ENCODE measurements around the gene TMEM212. TPM values are rescaled to one million over a fixed set of nuclear protein-coding genes. Genes with fewer than 3 reads are reported as not detected.

Gene TMEM212
- total and polyA plus RNA-seq, 9 of the 15 experiments (the other 6 are each of a cell fraction or from before 2014, with no cell fraction given) = not detected

DNA sequence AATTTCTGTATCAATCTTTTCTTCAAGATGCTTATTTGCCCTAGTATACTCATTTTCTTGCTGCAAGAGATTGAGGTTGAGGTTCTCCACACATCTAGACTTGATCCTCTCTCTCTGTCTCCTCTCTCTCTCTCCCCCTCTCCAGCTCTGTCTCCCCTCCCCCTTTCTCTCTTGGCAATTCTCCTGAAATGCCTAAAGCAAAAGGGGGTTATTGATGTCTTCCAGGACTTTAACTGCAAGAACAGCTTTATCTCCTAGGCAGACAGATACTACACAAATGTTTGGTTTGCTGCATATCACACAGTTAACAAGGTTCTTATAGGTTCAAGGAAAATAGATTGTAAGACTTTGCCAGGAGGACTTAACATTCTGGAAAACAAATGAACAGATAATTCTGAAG lies 52.1 kb downstream of the TMEM212 start:
- in situ Hi-C loops (cut with MboI) (no loop called here), intact Hi-C loops (cut with micrococcal nuclease) (no loop called here)
- no peaks in the 10 kb centered on the region for H3K27me3 ChIP-seq (ENCODE audit: control insufficient read depth in 2 of 2, insufficient read depth in 2 of 2, low read length in 2 of 2)
- FAIRE-seq = no peak
- H3K9ac ChIP-seq (ENCODE audit: insufficient read depth in 1 of 2, low read depth in 2 of 2, low read length in 2 of 2) = no peak overlapping the region
- peaks cover 0 to 8% of the 10 kb centered on the region in 2 experiments; a peak in 4 of 5 replicates for H3K4me1 ChIP-seq (replicated peaks in 1 of 2; ENCODE audit: control insufficient read depth in 2 of 2, insufficient read depth in 2 of 2, low read length in 2 of 2)
- BruUV-seq (replicated peaks) = no TSS peak
- CTCF ChIA-PET (ENCODE audit: low intra/inter-chr PET ratio) = no interaction called here
- POLR2A ChIA-PET = interaction anchor here (0.7 to 1.4 kb wide), 3 partner anchors 14 to 142 kb away, joined by 3 to 5 read pairs (median 4); no protein-coding TSS in a partner anchor
- no peak overlapping the region for H3K4me3 ChIP-seq
- ATAC-seq = peak; percentile 48; the same call in 2 of the 3 replicates
- no peak overlapping the region for H3K4me2 ChIP-seq (ENCODE audit: insufficient read depth, low read length)
- no peaks in the 10 kb centered on the region for H3K9me1 ChIP-seq (ENCODE audit: control insufficient read depth, insufficient read depth, low read length)
- no peak overlapping the region for H3K27ac ChIP-seq (ENCODE audit: extremely low read depth, low read depth, low read length)
- no peaks in the 10 kb centered on the region for H3K36me3 ChIP-seq (ENCODE audit: control insufficient read depth, insufficient read depth, low read length)
- peak in 1 of 4 experiments; percentile 30 for DNase-seq (ENCODE audit: extremely low read depth in 1 of 4, low spot score in 3 of 4)
- H4K20me1 ChIP-seq (replicated peaks; ENCODE audit: control insufficient read depth, insufficient read depth, low read length) = no peaks in the 10 kb centered on the region
- H2AFZ ChIP-seq (ENCODE audit: low read depth, low read length) = no peak overlapping the region
- no peaks in the 10 kb centered on the region for H3K9me3 ChIP-seq (replicated peaks; ENCODE audit: control insufficient read depth, insufficient read depth, low read depth, low read length)
- H3K79me2 ChIP-seq (ENCODE audit: control insufficient read depth, insufficient read depth, low read length) = no peaks in the 10 kb centered on the region
- TF ChIP-seq, protein P1, sequence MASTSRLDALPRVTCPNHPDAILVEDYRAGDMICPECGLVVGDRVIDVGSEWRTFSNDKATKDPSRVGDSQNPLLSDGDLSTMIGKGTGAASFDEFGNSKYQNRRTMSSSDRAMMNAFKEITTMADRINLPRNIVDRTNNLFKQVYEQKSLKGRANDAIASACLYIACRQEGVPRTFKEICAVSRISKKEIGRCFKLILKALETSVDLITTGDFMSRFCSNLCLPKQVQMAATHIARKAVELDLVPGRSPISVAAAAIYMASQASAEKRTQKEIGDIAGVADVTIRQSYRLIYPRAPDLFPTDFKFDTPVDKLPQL (IDR thresholded peaks at IDR 0.05; ENCODE audit: extremely low read depth, insufficient read length) = no peak
- TF ChIP-seq, protein P2, sequence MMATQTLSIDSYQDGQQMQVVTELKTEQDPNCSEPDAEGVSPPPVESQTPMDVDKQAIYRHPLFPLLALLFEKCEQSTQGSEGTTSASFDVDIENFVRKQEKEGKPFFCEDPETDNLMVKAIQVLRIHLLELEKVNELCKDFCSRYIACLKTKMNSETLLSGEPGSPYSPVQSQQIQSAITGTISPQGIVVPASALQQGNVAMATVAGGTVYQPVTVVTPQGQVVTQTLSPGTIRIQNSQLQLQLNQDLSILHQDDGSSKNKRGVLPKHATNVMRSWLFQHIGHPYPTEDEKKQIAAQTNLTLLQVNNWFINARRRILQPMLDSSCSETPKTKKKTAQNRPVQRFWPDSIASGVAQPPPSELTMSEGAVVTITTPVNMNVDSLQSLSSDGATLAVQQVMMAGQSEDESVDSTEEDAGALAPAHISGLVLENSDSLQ (IDR thresholded peaks at IDR 0.05) = no peak
- no peak for TF ChIP-seq YY1 (IDR thresholded peaks at IDR 0.05; ENCODE audit: borderline replicate concordance in 1 of 3, control insufficient read depth in 1 of 3, extremely low read depth in 1 of 3, insufficient read depth in 3 of 3, insufficient read length in 1 of 3, insufficient replicate concordance in 2 of 3, low read depth in 1 of 3, low read length in 2 of 3)
- TF ChIP-seq ZNF431 (CRISPR knock-in tag; IDR thresholded peaks at IDR 0.05) = no peak
- TF ChIP-seq ZNF780A (CRISPR knock-in tag; IDR thresholded peaks at IDR 0.05) = no peak
- TF ChIP-seq, protein P3, sequence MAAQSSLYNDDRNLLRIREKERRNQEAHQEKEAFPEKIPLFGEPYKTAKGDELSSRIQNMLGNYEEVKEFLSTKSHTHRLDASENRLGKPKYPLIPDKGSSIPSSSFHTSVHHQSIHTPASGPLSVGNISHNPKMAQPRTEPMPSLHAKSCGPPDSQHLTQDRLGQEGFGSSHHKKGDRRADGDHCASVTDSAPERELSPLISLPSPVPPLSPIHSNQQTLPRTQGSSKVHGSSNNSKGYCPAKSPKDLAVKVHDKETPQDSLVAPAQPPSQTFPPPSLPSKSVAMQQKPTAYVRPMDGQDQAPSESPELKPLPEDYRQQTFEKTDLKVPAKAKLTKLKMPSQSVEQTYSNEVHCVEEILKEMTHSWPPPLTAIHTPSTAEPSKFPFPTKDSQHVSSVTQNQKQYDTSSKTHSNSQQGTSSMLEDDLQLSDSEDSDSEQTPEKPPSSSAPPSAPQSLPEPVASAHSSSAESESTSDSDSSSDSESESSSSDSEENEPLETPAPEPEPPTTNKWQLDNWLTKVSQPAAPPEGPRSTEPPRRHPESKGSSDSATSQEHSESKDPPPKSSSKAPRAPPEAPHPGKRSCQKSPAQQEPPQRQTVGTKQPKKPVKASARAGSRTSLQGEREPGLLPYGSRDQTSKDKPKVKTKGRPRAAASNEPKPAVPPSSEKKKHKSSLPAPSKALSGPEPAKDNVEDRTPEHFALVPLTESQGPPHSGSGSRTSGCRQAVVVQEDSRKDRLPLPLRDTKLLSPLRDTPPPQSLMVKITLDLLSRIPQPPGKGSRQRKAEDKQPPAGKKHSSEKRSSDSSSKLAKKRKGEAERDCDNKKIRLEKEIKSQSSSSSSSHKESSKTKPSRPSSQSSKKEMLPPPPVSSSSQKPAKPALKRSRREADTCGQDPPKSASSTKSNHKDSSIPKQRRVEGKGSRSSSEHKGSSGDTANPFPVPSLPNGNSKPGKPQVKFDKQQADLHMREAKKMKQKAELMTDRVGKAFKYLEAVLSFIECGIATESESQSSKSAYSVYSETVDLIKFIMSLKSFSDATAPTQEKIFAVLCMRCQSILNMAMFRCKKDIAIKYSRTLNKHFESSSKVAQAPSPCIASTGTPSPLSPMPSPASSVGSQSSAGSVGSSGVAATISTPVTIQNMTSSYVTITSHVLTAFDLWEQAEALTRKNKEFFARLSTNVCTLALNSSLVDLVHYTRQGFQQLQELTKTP (IDR thresholded peaks at IDR 0.05; ENCODE audit: low read depth in 1 of 2, partially characterized antibody in 2 of 2) = no peak
- 0 out of 2 replicates have a peak, but pooled peaks have one; percentile 13 for TF ChIP-seq NCOR1 (IDR thresholded peaks at IDR 0.05)
- no peak for TF ChIP-seq TAF7 (tag; IDR thresholded peaks at IDR 0.05)
- TF ChIP-seq ZNF174 (CRISPR knock-in tag; IDR thresholded peaks at IDR 0.05) = no peak
- no peak for TF ChIP-seq KAT2B (IDR thresholded peaks at IDR 0.05; ENCODE audit: low read depth, low read length)
- TF ChIP-seq, protein P4, sequence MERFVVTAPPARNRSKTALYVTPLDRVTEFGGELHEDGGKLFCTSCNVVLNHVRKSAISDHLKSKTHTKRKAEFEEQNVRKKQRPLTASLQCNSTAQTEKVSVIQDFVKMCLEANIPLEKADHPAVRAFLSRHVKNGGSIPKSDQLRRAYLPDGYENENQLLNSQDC (CRISPR knock-in tag; IDR thresholded peaks at IDR 0.05) = no peak
- no peak for TF ChIP-seq ARHGAP35 (IDR thresholded peaks at IDR 0.05; ENCODE audit: partially characterized antibody)
- TF ChIP-seq DACH1 (IDR thresholded peaks at IDR 0.05; ENCODE audit: partially characterized antibody) = no peak
- peak; percentile 45 for TF ChIP-seq MEIS2 (IDR thresholded peaks at IDR 0.05; ENCODE audit: partially characterized antibody)
- peak; percentile 33; the same call in 1 of the 2 replicates for TF ChIP-seq NFIC (IDR thresholded peaks at IDR 0.05)
- no peak for TF ChIP-seq MTA1 (IDR thresholded peaks at IDR 0.05; ENCODE audit: borderline replicate concordance)
